Panc1 (cell line): ENCODE results near the gene CHST11. TPM values are rescaled to one million over a fixed set of nuclear protein-coding genes. Genes with fewer than 3 reads are reported as not detected.
A peak's percentile ranks its signal among the peaks of the same experiment; 100 is the strongest.

ENCODE experiments used
- ATAC-seq: fragments of 200-7000 bp; cut with Tn5 transposase; 2 replicates; pipeline ENCODE4 v1.9.1; 2020; ENCODE audit warnings: mild to moderate bottlenecking, moderate library complexity
- BruUV-seq: library from RNA; stranded (reverse); fragments of 400-500 nt; replicated peaks from 2 replicates; lab custom pipeline; 2021; lab: Mats Ljungman, UMichigan
- CTCF ChIA-PET: fragments of 300-600 bp; sonication (Branson Sonifier 250); formaldehyde crosslinking; loops from one replicate; lab custom pipeline; 2022; ENCODE audit warnings: antibody characterized with exemption; lab: Charles Lee
- POLR2A ChIA-PET: fragments of 300-600 bp; sonication (Branson Sonifier 250); formaldehyde crosslinking; loops from one replicate; lab custom pipeline; 2022; ENCODE audit warnings: antibody characterized with exemption; lab: Charles Lee
- DNase-seq: peaks from one replicate; pipeline ENCODE4 v3.0.0-alpha.2; 2010; ENCODE audit warnings: low read depth, low spot score
- H3K27ac ChIP-seq: 2 replicates; pipeline ENCODE4 v1.5.1; 2011; ENCODE audit warnings: mild to moderate bottlenecking, low read length, inconsistent platforms
- H3K27me3 ChIP-seq: fragments of 200-500 bp; sonication (Bioruptor generic); 2 replicates; pipeline ENCODE4 v1.6.0; 2014; ENCODE audit warnings: low read length, inconsistent platforms; ENCODE audit not compliant: control insufficient read depth, insufficient read depth
- H3K36me3 ChIP-seq: fragments of 200-500 bp; sonication (Bioruptor generic); 2 replicates; pipeline ENCODE4 v1.5.1; 2014; ENCODE audit warnings: inconsistent platforms, mild to moderate bottlenecking, low read length, moderate library complexity; ENCODE audit not compliant: control insufficient read depth, insufficient read depth
- H3K4me1 ChIP-seq: 2 replicates; pipeline ENCODE4 v1.5.1; 2011; ENCODE audit warnings: inconsistent platforms, mild to moderate bottlenecking, low read length, moderate library complexity; ENCODE audit not compliant: control insufficient read depth, insufficient read depth
- H3K4me3 ChIP-seq, 2 experiments: 2 replicates each; pipeline ENCODE4 v1.5.1; 2011 to 2012; ENCODE audit warnings: low read depth in 2 of 2, low read length in 2 of 2, mild to moderate bottlenecking in 2 of 2, inconsistent platforms in 1 of 2, moderate library complexity in 1 of 2
- H3K9me3 ChIP-seq: fragments of 200-500 bp; sonication (Bioruptor generic); 2 replicates; pipeline ENCODE4 v1.5.1; 2014; ENCODE audit warnings: low read depth, mild to moderate bottlenecking, inconsistent platforms, low read length, moderate library complexity; ENCODE audit not compliant: control insufficient read depth, insufficient read depth
- POLR2AphosphoS5 ChIP-seq: IDR thresholded peaks from 2 replicates; pipeline ENCODE4 v1.6.1; 2012; ENCODE audit warnings: mild to moderate bottlenecking, low read depth, low read length, moderate library complexity
- SIN3A ChIP-seq: IDR thresholded peaks from 2 replicates; pipeline ENCODE4 v1.6.1; 2012; ENCODE audit warnings: low read depth, mild to moderate bottlenecking, low read length, moderate library complexity, borderline replicate concordance; ENCODE audit not compliant: insufficient read depth
- TCF7L2 ChIP-seq: IDR thresholded peaks from 2 replicates; pipeline ENCODE4 v1.6.1; 2011; ENCODE audit warnings: mild to moderate bottlenecking, low read depth, low read length, inconsistent platforms
- in situ Hi-C: cut with HindIII; loops from 2 replicates; pipeline ENCODE4 v1.10.0; 2016; ENCODE audit warnings: low sequenced_read_pairs, low pct_unique_long_range_greater_than_20kb
- intact Hi-C: fragments of 100-400 bp; cut with micrococcal nuclease; formaldehyde crosslinking; loops from one replicate; pipeline ENCODE4 v1.10.0; 2022; ENCODE audit not compliant: unreplicated experiment
- total RNA-seq: library from RNA; stranded (reverse); gene quantifications from one replicate; pipeline ENCODE4 v1.2.1, GENCODE V29; 2021; ENCODE audit not compliant: unreplicated experiment
- TF ChIP-seq, protein P1 (sequence below), 2 experiments: IDR thresholded peaks; 2 replicates each; pipeline ENCODE4 v1.6.1; 2011 to 2012; ENCODE audit warnings: low read depth in 2 of 2, control low read depth in 1 of 2, low read length in 1 of 2, mild to moderate bottlenecking in 1 of 2, moderate library complexity in 1 of 2; ENCODE audit not compliant: insufficient read depth in 1 of 2
- TF ChIP-seq, protein P2 (sequence below): fragments of 450-650 bp; IDR thresholded peaks from 2 replicates; pipeline ENCODE4 v1.5.1; 2017; ENCODE audit warnings: mild to moderate bottlenecking

CHST11 gene
- total RNA-seq, 1 experiment from 2014 or later = 11.4 TPM

DNA sequence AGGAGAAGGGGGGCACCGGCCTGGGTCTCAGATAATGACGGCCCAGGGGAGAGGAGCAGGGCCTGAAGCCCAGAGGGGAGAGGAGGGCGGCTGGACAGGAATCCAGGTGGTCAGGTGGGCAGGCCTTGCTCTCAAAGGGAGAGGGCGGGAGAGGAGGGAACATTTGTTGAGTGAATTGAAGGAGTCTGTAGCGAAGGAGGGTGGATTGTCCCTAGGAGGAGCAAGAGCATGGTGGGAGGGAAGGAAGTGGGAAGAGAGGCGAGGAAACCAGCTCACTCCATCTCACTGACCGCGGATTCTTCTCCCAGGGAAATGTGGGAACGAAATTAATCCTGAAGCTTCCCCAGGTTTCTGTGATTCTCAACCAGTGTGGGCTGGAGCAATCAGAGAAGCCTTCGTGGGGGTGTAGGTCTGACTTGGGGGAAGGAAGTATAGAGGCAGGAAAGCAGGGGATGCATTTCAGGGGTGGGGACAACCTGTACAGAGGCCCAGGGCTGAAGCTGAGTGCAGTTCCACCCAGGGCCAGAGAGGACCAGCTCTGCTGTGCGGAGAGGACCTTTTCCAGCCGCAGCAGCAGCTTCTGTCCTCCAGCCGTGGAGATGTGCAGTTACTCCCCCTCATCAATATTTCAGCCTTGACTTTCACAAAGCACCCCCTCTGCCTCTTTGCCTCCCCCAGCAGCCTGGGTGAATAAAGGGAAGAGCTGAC, 100.9 kb downstream of the CHST11 start:
- no peaks in the 10 kb centered on the region for H3K9me3 ChIP-seq
- no TSS peak for BruUV-seq
- CTCF ChIA-PET = no interaction called here
- ATAC-seq = peak; percentile 73; the same call in 1 of the 2 replicates
- no peaks in the 10 kb centered on the region for H3K27me3 ChIP-seq
- no peak overlapping the region for H3K4me3 ChIP-seq
- DNase-seq = no peak
- in situ Hi-C loops = no loop called here
- intact Hi-C loops = no loop called here
- H3K4me1 ChIP-seq = no peaks in the 10 kb centered on the region
- TF ChIP-seq, protein P1, sequence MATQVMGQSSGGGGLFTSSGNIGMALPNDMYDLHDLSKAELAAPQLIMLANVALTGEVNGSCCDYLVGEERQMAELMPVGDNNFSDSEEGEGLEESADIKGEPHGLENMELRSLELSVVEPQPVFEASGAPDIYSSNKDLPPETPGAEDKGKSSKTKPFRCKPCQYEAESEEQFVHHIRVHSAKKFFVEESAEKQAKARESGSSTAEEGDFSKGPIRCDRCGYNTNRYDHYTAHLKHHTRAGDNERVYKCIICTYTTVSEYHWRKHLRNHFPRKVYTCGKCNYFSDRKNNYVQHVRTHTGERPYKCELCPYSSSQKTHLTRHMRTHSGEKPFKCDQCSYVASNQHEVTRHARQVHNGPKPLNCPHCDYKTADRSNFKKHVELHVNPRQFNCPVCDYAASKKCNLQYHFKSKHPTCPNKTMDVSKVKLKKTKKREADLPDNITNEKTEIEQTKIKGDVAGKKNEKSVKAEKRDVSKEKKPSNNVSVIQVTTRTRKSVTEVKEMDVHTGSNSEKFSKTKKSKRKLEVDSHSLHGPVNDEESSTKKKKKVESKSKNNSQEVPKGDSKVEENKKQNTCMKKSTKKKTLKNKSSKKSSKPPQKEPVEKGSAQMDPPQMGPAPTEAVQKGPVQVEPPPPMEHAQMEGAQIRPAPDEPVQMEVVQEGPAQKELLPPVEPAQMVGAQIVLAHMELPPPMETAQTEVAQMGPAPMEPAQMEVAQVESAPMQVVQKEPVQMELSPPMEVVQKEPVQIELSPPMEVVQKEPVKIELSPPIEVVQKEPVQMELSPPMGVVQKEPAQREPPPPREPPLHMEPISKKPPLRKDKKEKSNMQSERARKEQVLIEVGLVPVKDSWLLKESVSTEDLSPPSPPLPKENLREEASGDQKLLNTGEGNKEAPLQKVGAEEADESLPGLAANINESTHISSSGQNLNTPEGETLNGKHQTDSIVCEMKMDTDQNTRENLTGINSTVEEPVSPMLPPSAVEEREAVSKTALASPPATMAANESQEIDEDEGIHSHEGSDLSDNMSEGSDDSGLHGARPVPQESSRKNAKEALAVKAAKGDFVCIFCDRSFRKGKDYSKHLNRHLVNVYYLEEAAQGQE (IDR thresholded peaks at IDR 0.05; ENCODE audit: insufficient read depth in 1 of 2, low read depth in 2 of 2, low read length in 1 of 2) = no peak
- TF ChIP-seq, protein P2, sequence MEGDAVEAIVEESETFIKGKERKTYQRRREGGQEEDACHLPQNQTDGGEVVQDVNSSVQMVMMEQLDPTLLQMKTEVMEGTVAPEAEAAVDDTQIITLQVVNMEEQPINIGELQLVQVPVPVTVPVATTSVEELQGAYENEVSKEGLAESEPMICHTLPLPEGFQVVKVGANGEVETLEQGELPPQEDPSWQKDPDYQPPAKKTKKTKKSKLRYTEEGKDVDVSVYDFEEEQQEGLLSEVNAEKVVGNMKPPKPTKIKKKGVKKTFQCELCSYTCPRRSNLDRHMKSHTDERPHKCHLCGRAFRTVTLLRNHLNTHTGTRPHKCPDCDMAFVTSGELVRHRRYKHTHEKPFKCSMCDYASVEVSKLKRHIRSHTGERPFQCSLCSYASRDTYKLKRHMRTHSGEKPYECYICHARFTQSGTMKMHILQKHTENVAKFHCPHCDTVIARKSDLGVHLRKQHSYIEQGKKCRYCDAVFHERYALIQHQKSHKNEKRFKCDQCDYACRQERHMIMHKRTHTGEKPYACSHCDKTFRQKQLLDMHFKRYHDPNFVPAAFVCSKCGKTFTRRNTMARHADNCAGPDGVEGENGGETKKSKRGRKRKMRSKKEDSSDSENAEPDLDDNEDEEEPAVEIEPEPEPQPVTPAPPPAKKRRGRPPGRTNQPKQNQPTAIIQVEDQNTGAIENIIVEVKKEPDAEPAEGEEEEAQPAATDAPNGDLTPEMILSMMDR = no peak
- no peak overlapping the region for H3K27ac ChIP-seq
- no peaks in the 10 kb centered on the region for H3K36me3 ChIP-seq
- POLR2A ChIA-PET = no interaction called here

DNA sequence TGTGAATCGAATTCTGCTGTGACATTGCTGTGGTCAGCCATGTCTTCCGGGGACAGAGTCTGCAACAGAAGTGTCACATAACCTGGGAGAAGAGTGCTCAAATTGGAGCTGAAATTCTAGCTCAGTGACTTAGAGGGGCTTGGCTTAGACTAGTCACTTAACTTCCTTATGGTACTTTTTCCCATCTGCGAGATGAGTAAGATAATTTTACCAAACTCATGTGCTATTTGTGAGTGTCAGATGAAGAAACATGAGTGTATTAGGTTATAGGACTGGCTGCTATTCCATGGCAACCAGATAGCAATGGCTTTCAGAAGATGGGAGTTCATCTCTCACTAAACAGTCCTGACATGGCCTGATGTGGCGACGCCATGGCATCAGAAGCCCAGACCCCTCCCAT, 104.1 kb downstream of the CHST11 start:
- intact Hi-C loops (no loop called here), in situ Hi-C loops (no loop called here)
- no peaks in the 10 kb centered on the region for H3K4me1 ChIP-seq
- no peaks in the 10 kb centered on the region for H3K9me3 ChIP-seq
- ATAC-seq = no peak
- ChIA-PET POLR2A (no interaction called here), CTCF (no interaction called here)
- DNase-seq = no peak
- H3K27me3 ChIP-seq = no peaks in the 10 kb centered on the region
- TF ChIP-seq, protein P1 (IDR thresholded peaks at IDR 0.05; ENCODE audit: insufficient read depth in 1 of 2, low read depth in 2 of 2, low read length in 1 of 2) = no peak
- no peak for TF ChIP-seq TCF7L2
- TF ChIP-seq POLR2AphosphoS5 = no peak
- no peak for TF ChIP-seq SIN3A
- TF ChIP-seq, protein P2 = no peak
- H3K4me3 ChIP-seq = no peak overlapping the region
- no TSS peak for BruUV-seq
- no peak overlapping the region for H3K27ac ChIP-seq
- no peaks in the 10 kb centered on the region for H3K36me3 ChIP-seq
